C1 segment of cervical spinal cord (tissue), 14 donors: Measurements from ENCODE around the gene ADAP1.
A peak's percentile ranks its signal among the peaks of the same experiment; 100 is the strongest.
"Not testable (repeated sequence)": the region's sequence is repeated elsewhere in the genome, so short reads cannot be mapped to it uniquely, and the experiment has no call there.

Experiments used
- DNase-seq, 14 donors: peaks; one replicate each; lab custom pipeline; 2025; lab: John Stamatoyannopoulos, UW

Gene ADAP1

GRCh38 chr7:975702-976473 lies 21.4 kb upstream of the ADAP1 start:
- no peak for DNase-seq

GRCh38 chr7:974820-975681 lies 20.6 kb upstream of the ADAP1 start, which contains the start of gene COX19:
Gene COX19 (minus strand): TSS chr7:975549. CDS start chr7:975509, 40 bp downstream.
- DNase-seq, result peak in 13 of 14 donors; percentile 44 to 90 (median 80)

GRCh38 chr7:974172-974571 lies 19.7 kb upstream of the ADAP1 start:
- no peak for DNase-seq

- no peak for DNase-seq
Observed at GRCh38 chr7:973312-973711, 18.8 kb upstream of the ADAP1 start.

GRCh38 chr7:972676-973309 lies 18.3 kb upstream of the ADAP1 start:
- DNase-seq, result no peak

GRCh38 chr7:972110-972509 lies 17.6 kb upstream of the ADAP1 start:
- no peak for DNase-seq

DNA sequence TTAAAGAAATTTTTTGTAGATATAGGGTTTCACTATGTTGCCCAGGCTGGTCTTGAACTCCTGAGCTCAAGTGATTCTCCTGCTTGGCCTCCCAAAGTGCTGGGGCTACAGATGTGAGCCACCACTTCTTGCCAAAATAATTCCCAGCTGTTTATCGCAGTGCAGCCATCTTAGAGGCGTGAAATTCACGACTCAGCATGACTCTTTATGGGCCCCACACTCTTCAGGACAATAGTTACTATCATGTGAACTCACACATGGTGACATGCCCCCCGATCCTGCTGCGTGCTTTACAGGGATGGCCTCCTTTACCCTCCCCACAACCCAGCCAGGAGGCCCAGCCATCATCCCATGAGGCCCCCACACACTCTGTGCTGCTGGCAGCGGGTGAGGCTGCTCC lies 16.3 kb upstream of the ADAP1 start:
- no peak for DNase-seq

GRCh38 chr7:969403-969802 lies 14.9 kb upstream of the ADAP1 start:
- no peak for DNase-seq

- DNase-seq, result no peak
Observed at GRCh38 chr7:968205-969105, 14.0 kb upstream of the ADAP1 start.

DNA sequence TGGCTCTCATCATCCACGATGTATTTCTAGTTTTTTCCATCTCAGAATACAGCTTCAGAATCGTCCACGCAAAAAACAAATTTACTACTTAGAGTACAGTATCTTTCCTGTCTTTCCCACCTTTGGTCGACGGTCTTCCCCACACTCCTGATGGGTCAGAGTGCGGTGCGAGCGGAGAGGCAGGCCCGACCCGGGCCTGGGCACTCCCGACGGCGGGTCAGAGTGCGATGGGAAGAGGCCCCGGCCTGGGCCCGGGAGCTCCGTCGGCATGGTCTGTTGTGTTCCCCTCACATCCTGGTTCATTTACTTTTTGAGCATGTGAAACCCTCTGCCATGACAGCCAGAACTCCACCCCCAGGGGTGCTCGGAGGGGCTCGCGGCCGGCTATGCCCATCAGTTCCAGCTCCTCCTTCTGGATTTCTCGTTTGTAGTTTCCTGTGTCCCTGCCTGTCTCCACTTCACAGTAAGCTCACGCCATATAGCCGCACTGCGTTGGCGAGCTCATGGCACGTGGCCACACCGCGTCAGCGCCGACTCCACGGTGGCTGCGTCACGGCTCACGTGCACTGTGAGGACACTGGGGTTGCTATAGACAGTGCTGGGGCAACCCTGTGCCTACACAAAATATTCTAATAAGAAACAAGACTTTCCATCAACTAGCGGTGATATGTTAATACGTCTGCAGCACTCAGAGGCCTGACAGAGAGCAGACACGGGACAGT lies 13.0 kb upstream of the ADAP1 start:
- DNase-seq, result no peak

- DNase-seq, result peak in 1 of 14 donors; percentile 32
Observed at GRCh38 chr7:966291-967069, 12.0 kb upstream of the ADAP1 start.

- peak in 3 of 14 donors; percentile 27 to 91 (median 28) for DNase-seq
Observed at GRCh38 chr7:964401-965231, 10.1 kb upstream of the ADAP1 start.

DNA sequence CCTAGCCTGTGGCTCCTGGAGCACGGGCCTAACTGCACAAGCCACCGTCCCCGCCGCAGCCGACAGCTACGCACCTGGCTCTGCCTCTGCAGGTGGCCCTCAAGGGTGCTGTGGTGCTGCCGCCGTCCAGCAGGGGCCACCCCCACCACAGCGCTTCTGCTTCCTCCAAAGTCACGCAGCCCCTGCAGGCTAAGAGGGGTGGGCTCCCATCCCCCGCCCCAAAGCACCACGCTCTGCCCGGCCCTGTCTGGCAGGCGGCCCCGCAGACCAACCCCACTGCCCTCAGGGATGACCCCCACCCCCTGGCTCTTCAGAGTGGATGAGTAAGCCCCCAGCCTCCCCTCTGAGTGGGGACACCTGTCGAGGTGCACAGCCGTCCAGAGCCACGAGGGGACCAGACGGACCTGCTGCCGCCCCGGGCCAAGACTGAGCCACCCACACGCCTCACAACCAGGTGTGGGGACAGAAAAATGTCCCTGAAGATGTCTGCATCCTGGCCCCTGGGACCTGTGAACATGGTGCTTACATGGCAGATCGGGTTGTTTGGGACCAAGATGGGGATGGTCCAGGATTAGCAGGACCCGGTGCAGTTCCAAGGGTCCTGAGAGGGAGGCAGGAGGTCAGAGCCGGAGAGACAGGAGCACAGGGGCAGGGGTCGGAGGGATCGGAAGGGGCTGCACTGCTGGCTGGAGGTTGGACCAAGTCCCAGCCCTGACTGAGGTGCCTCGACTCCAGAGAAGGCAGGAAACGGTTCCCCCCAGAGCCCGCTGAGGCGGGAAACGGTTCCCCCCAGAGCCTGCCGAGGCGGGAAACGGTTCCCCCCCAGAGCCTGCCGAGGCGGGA lies 9.0 kb upstream of the ADAP1 start:
- DNase-seq, result no peak

- DNase-seq, result no peak
Observed at GRCh38 chr7:962401-963081, 8.1 kb upstream of the ADAP1 start.

- no peak for DNase-seq
Observed at GRCh38 chr7:961546-962400, 7.3 kb upstream of the ADAP1 start.

DNA sequence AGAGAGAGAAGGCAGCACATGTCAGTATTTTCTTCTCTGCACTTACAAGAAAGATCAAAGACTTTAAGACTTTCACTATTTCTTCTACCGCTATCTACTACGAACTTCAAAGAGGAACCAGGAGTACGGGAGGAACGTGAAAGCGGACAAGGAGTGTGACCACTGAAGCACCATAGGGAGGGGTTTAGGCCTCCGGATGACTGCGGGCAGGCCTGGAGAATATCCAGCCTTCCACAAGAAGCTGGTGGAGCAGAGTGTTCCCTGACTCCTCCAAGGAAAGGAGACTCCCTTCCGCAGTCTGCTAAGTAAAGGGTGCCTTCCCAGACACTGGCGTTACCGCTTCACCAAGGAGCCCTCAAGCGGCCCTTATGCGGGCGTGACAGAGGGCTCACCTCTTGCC lies 6.5 kb upstream of the ADAP1 start:
- not testable (repeated sequence) for DNase-seq
